ENCODE results near the gene PRKN.

Gene PRKN

GRCh38 chr6:162190981-162191380 lies 536.6 kb downstream of the PRKN start:
- TF ChIP-seq ESRRG (CRISPR knock-in tag; IDR thresholded peaks at IDR 0.05) (no peak), BACH2 (CRISPR knock-in tag; IDR thresholded peaks at IDR 0.05; ENCODE audit: borderline replicate concordance) (no peak), ZFP30 (CRISPR knock-in tag; IDR thresholded peaks at IDR 0.05) (no peak), ZNF70 (CRISPR knock-in tag; IDR thresholded peaks at IDR 0.05) (no peak), OSR1 (CRISPR knock-in tag; IDR thresholded peaks at IDR 0.05) (no peak), TCF4 (CRISPR knock-in tag; IDR thresholded peaks at IDR 0.05; ENCODE audit: borderline replicate concordance) (no peak), PPARA (CRISPR knock-in tag; IDR thresholded peaks at IDR 0.05; ENCODE audit: borderline replicate concordance) (no peak), TOX (CRISPR knock-in tag; IDR thresholded peaks at IDR 0.05; ENCODE audit: borderline replicate concordance) (no peak), RARB (CRISPR knock-in tag; IDR thresholded peaks at IDR 0.05) (no peak), ARNTL (CRISPR knock-in tag; IDR thresholded peaks at IDR 0.05; ENCODE audit: borderline replicate concordance, low read depth) (no peak), ZC3H10 (CRISPR knock-in tag; IDR thresholded peaks at IDR 0.05) (no peak), ISL1 (CRISPR knock-in tag; IDR thresholded peaks at IDR 0.05) (no peak), CREB5 (CRISPR knock-in tag; IDR thresholded peaks at IDR 0.05; ENCODE audit: low read depth) (no peak), ZFP3 (CRISPR knock-in tag; IDR thresholded peaks at IDR 0.05) (no peak), SNAI2 (CRISPR knock-in tag; IDR thresholded peaks at IDR 0.05) (no peak)
- ATAC-seq = no peak

GRCh38 chr6:162187168-162187935 lies 540.2 kb downstream of the PRKN start:
- ATAC-seq = no peak
- TF ChIP-seq ZNF8 (CRISPR knock-in tag; IDR thresholded peaks at IDR 0.05) = no peak
- no peak for TF ChIP-seq ZNF565 (CRISPR knock-in tag; conservative IDR thresholded peaks at IDR 0.05; ENCODE audit: low read depth)
- TF ChIP-seq ZNF70 (CRISPR knock-in tag; IDR thresholded peaks at IDR 0.05) = no peak
- no peak for TF ChIP-seq RARB (CRISPR knock-in tag; IDR thresholded peaks at IDR 0.05)
- TF ChIP-seq CSDC2 (CRISPR knock-in tag; IDR thresholded peaks at IDR 0.05) = no peak
- no peak for TF ChIP-seq TOX (CRISPR knock-in tag; IDR thresholded peaks at IDR 0.05; ENCODE audit: borderline replicate concordance)
- no peak for TF ChIP-seq GLIS3 (CRISPR knock-in tag; IDR thresholded peaks at IDR 0.05)
- no peak for TF ChIP-seq ISL1 (CRISPR knock-in tag; IDR thresholded peaks at IDR 0.05)
- no peak for TF ChIP-seq CREB5 (CRISPR knock-in tag; IDR thresholded peaks at IDR 0.05; ENCODE audit: low read depth)
- TF ChIP-seq ARNTL (CRISPR knock-in tag; IDR thresholded peaks at IDR 0.05; ENCODE audit: borderline replicate concordance, low read depth) = no peak
- no peak for TF ChIP-seq ZFP3 (CRISPR knock-in tag; IDR thresholded peaks at IDR 0.05)

- no peak for TF ChIP-seq TSHZ2 (CRISPR knock-in tag; IDR thresholded peaks at IDR 0.05)
- no peak for TF ChIP-seq ZNF565 (CRISPR knock-in tag; conservative IDR thresholded peaks at IDR 0.05; ENCODE audit: low read depth)
- no peak for TF ChIP-seq ISL1 (CRISPR knock-in tag; IDR thresholded peaks at IDR 0.05)
- no peak for TF ChIP-seq ZNF70 (CRISPR knock-in tag; IDR thresholded peaks at IDR 0.05)
- no peak for TF ChIP-seq CSRNP3 (CRISPR knock-in tag; IDR thresholded peaks at IDR 0.05)
- TF ChIP-seq ZNF8 (CRISPR knock-in tag; IDR thresholded peaks at IDR 0.05) = no peak
- TF ChIP-seq OSR1 (CRISPR knock-in tag; IDR thresholded peaks at IDR 0.05) = no peak
- no peak for TF ChIP-seq ZFP30 (CRISPR knock-in tag; IDR thresholded peaks at IDR 0.05)
- TF ChIP-seq RARB (CRISPR knock-in tag; IDR thresholded peaks at IDR 0.05) = no peak
- no peak for TF ChIP-seq PATZ1 (CRISPR knock-in tag; IDR thresholded peaks at IDR 0.05; ENCODE audit: borderline replicate concordance)
- TF ChIP-seq BACH2 (CRISPR knock-in tag; IDR thresholded peaks at IDR 0.05; ENCODE audit: borderline replicate concordance) = no peak
- TF ChIP-seq ZFP3 (CRISPR knock-in tag; IDR thresholded peaks at IDR 0.05) = no peak
- no peak for TF ChIP-seq CREB5 (CRISPR knock-in tag; IDR thresholded peaks at IDR 0.05; ENCODE audit: low read depth)
- TF ChIP-seq CSDC2 (CRISPR knock-in tag; IDR thresholded peaks at IDR 0.05) = no peak
- no peak for TF ChIP-seq POU6F1 (CRISPR knock-in tag; IDR thresholded peaks at IDR 0.05; ENCODE audit: borderline replicate concordance, low read depth)
- no peak for TF ChIP-seq ARNTL (CRISPR knock-in tag; IDR thresholded peaks at IDR 0.05; ENCODE audit: borderline replicate concordance, low read depth)
- no peak for TF ChIP-seq TOX (CRISPR knock-in tag; IDR thresholded peaks at IDR 0.05; ENCODE audit: borderline replicate concordance)
- no peak for ATAC-seq
These were observed 543.1 kb downstream of the PRKN start for GRCh38 chr6:162184465-162184864.

All from SK-N-SH treated with all-trans-retinoic acid at 6 μM for 48 hours (cell line).